ENCODE measurements around the gene DOCK6.

Gene DOCK6

GRCh38 chr19:11261971-11262839, at the start of gene DOCK6:
TSS of gene DOCK6 (minus strand) at chr19:11262524. CDS start at chr19:11262440, 84 bp downstream.
- peak; percentile 61 for DNase-seq

GRCh38 chr19:11306337-11306736, 44.0 kb upstream of the DOCK6 start:
- no peak for DNase-seq

GRCh38 chr19:11304936-11305335, 42.6 kb upstream of the DOCK6 start:
- no peak for DNase-seq

- no peak for DNase-seq
These were observed 38.4 kb upstream of the DOCK6 start for GRCh38 chr19:11300811-11301120.

GRCh38 chr19:11299946-11300810, 37.9 kb upstream of the DOCK6 start:
- DNase-seq, result peak; percentile 63

GRCh38 chr19:11296264-11296663, 33.9 kb upstream of the DOCK6 start:
- DNase-seq, result no peak

GRCh38 chr19:11295665-11296245, 33.4 kb upstream of the DOCK6 start, which contains the start of gene TSPAN16:
TSS of gene TSPAN16 (plus strand) at chr19:11296160. CDS start at chr19:11296298, 138 bp downstream.
- peak; percentile 73 for DNase-seq

- no peak for DNase-seq
These were observed 32.9 kb upstream of the DOCK6 start for GRCh38 chr19:11295180-11295579.

- DNase-seq, result peak; percentile 92
These were observed 31.4 kb upstream of the DOCK6 start for GRCh38 chr19:11293433-11294389.

- DNase-seq, result no peak
These were observed 29.7 kb upstream of the DOCK6 start for GRCh38 chr19:11291991-11292390.

GRCh38 chr19:11291415-11291814, 29.1 kb upstream of the DOCK6 start:
- DNase-seq, result no peak

- no peak for DNase-seq
These were observed 27.9 kb upstream of the DOCK6 start for GRCh38 chr19:11290256-11290655.

GRCh38 chr19:11288349-11288748, 26.0 kb upstream of the DOCK6 start:
- no peak for DNase-seq

GRCh38 chr19:11286312-11286974, 24.1 kb upstream of the DOCK6 start:
- no peak for DNase-seq

- DNase-seq, result no peak
These were observed 22.2 kb upstream of the DOCK6 start for GRCh38 chr19:11284515-11284914.

GRCh38 chr19:11281356-11282049, 19.2 kb upstream of the DOCK6 start:
- DNase-seq, result peak; percentile 17

GRCh38 chr19:11279505-11280236, 17.3 kb upstream of the DOCK6 start:
- DNase-seq, result no peak

- DNase-seq, result no peak
These were observed 16.3 kb upstream of the DOCK6 start for GRCh38 chr19:11278670-11279069.

- no peak for DNase-seq
These were observed 12.3 kb upstream of the DOCK6 start for GRCh38 chr19:11274533-11275086.

- no peak for DNase-seq
These were observed 11.7 kb upstream of the DOCK6 start for GRCh38 chr19:11273989-11274388.

All from NCI-H69 (cell line).